Left lung (tissue), 10 donors: ENCODE measurements around the gene IGFBP6. TPM values are rescaled to one million over a fixed set of nuclear protein-coding genes. Genes with fewer than 3 reads are reported as not detected.

Experiments
- ATAC-seq: fragments of 200-7000 bp; cut with Tn5 transposase; one replicate; pipeline ENCODE4 v1.9.1; 2020; ENCODE audit warnings: moderate library complexity
- DNase-seq, 4 donors: peaks; one replicate each; pipeline ENCODE4 v3.0.0-alpha.2; 2013 to 2020
- H3K27ac ChIP-seq, 2 donors: fragments of 200-600 bp; sonication (generic) in 1 of 2; one replicate each; pipeline versions ENCODE4 v1.5.0 to v1.8.0; 2020 to 2021
- H3K27me3 ChIP-seq, 2 donors: fragments of 200-600 bp; sonication (generic) in 1 of 2; one replicate each; pipeline versions ENCODE4 v1.5.0 to v1.8.0; 2020 to 2021
- H3K36me3 ChIP-seq, 2 donors: fragments of 200-600 bp; sonication (generic) in 1 of 2; one replicate each; pipeline versions ENCODE4 v1.5.0 to v1.8.0; 2020 to 2021
- H3K4me1 ChIP-seq, 2 donors: fragments of 200-600 bp; one replicate each; pipeline ENCODE4 v1.8.0; 2021
- H3K4me3 ChIP-seq, 2 donors: fragments of 200-600 bp; sonication (generic) in 1 of 2; one replicate each; pipeline versions ENCODE4 v1.5.0 to v1.8.0; 2020 to 2021; ENCODE audit warnings: mild to moderate bottlenecking in 1 of 2
- H3K9me3 ChIP-seq, 2 donors: fragments of 200-600 bp; sonication (generic) in 1 of 2; one replicate each; pipeline versions ENCODE4 v1.5.0 to v1.8.0; 2020 to 2021
- intact Hi-C, 2 donors: fragments of 100-400 bp; cut with DNase I; formaldehyde crosslinking; loops; one replicate each; pipeline versions ENCODE4 v1.11.2 to v1.14.2; 2022
- polyA plus RNA-seq, 6 donors: library from polyadenylated mRNA; unstranded; fragments of 120-200 nt; gene quantifications; one replicate each; pipeline ENCODE4 v1.2.1, GENCODE V29; 2013; ENCODE audit not compliant: insufficient read length in 6 of 6
- total RNA-seq, 2 donors: library from RNA; stranded (reverse); fragmentation: NEBNext Ultra II Directional; extraction: Animal tissue kit (Norgen Biotek cat#: 25700); gene quantifications; one replicate each; pipeline ENCODE4 v1.2.1, GENCODE V29; 2021
- TF ChIP-seq, protein P1 (sequence below), 2 donors: fragments of 200-600 bp; sonication (generic) in 1 of 2; IDR thresholded peaks; one replicate each; pipeline versions ENCODE4 v1.5.0 to v1.8.0; 2021; ENCODE audit warnings: antibody characterized with exemption in 2 of 2
- donor health status: DM: no; HTN: yes; CAD: no.
- donor health status: DM: no; HTN: no; CAD: no.

Gene IGFBP6
- total and polyA plus RNA-seq, 8 donors: 15.4 to 29.1 (median 22.7) TPM

DNA sequence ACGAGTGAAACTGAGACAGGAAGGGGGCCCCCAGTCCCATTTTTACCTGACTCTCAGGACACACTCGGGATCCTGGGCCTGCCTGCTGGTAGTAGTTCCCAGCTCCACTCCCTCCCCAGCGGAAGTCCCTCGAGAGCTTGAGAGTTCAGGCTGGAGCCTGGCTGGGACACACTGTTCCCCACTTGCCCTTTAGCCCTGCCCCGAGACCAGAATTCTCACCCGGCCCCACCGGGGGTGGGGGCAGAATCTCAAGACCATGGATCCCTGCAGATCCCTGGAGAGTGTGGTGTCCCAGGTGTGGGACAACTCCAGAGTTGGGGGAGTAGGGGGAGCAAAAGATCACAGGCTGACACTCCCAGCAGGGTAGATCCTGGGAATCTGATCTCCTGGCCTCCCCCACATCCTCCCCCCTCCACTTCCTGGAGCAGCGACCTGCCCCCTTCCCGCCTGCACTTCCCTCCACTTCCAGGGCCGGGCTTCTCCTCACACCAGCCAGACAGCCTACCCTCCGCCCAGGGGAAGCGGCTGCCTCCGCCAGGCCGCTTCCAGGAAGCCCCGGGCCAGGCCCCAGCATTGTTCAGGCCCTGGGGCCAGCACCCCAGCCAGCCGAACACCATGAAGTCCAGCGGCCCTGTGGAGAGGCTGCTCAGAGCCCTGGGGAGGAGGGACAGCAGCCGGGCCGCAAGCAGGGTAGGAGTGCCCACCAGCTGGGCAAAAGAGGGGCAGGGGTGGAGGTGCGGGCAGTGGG lies 47.7 kb upstream of the IGFBP6 start, which contains the start of gene TNS2:
Gene TNS2, plus strand, starts transcription at position 495 of the 748 bp plus-strand sequence. Its CDS starts 121 bp downstream, at position 616.
- peaks cover 57 to 72% of the 10 kb centered on the region in 2 donors for H3K4me1 ChIP-seq
- ATAC-seq (peak; percentile 15), DNase-seq (peak in 2 of 4 donors; percentile 60 to 77)
- H3K9me3 ChIP-seq: no peaks in the 10 kb centered on the region
- H3K27ac ChIP-seq: peak within 1 kb of the TSS; percentile 88 to 96
- TF ChIP-seq, protein P1, sequence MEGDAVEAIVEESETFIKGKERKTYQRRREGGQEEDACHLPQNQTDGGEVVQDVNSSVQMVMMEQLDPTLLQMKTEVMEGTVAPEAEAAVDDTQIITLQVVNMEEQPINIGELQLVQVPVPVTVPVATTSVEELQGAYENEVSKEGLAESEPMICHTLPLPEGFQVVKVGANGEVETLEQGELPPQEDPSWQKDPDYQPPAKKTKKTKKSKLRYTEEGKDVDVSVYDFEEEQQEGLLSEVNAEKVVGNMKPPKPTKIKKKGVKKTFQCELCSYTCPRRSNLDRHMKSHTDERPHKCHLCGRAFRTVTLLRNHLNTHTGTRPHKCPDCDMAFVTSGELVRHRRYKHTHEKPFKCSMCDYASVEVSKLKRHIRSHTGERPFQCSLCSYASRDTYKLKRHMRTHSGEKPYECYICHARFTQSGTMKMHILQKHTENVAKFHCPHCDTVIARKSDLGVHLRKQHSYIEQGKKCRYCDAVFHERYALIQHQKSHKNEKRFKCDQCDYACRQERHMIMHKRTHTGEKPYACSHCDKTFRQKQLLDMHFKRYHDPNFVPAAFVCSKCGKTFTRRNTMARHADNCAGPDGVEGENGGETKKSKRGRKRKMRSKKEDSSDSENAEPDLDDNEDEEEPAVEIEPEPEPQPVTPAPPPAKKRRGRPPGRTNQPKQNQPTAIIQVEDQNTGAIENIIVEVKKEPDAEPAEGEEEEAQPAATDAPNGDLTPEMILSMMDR (IDR thresholded peaks at IDR 0.05): no peak
- no peaks in the 10 kb centered on the region for H3K36me3 ChIP-seq
- H3K27me3 ChIP-seq: peaks cover 0 to 10% of the 10 kb centered on the region in 2 donors
- intact Hi-C loops: no loop called here
- peak within 1 kb of the TSS; percentile 59 to 68 for H3K4me3 ChIP-seq

DNA sequence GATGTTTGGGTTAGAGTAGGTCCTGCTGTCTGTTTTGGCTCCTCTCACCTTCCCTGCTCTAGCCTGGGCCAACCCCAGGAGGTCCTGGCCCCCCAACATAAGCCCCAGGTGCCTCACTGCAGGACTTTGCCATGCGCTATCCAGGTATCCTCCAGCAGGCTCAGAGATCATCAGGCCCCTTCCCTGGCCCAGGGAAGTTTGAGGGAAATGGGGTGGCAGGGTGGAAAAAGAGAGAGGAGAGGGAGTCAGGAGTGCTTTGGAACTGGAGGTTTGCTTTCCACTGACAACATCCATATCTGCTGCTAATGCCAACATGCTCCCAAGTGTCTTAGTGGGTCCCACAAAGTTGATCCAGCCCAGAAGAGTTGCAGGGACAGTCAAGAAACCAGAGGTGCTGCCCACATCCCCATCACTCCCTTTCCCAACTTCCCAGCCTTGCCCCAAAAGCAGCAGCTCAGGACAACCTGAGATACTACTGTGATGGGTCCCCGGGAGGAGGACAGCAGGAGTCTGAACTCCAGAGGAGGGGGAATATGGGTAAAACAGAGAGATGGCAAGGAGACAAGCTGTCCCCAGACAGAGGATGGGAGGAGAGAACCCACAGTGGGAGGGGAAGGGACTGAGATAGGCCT lies 46.9 kb upstream of the IGFBP6 start:
- no peak for DNase-seq
- TF ChIP-seq, protein P1 (IDR thresholded peaks at IDR 0.05): no peak
- peak overlapping the region; percentile 88 to 96 for H3K27ac ChIP-seq
- peaks cover 58 to 78% of the 10 kb centered on the region in 2 donors for H3K4me1 ChIP-seq
- ATAC-seq: no peak
- no peaks in the 10 kb centered on the region for H3K9me3 ChIP-seq
- peaks cover 0 to 9% of the 10 kb centered on the region in 2 donors for H3K27me3 ChIP-seq
- H3K36me3 ChIP-seq: peaks cover 0 to 6% of the 10 kb centered on the region in 2 donors
- H3K4me3 ChIP-seq: peak overlapping the region; percentile 59 to 68
- intact Hi-C loops: no loop called here

DNA sequence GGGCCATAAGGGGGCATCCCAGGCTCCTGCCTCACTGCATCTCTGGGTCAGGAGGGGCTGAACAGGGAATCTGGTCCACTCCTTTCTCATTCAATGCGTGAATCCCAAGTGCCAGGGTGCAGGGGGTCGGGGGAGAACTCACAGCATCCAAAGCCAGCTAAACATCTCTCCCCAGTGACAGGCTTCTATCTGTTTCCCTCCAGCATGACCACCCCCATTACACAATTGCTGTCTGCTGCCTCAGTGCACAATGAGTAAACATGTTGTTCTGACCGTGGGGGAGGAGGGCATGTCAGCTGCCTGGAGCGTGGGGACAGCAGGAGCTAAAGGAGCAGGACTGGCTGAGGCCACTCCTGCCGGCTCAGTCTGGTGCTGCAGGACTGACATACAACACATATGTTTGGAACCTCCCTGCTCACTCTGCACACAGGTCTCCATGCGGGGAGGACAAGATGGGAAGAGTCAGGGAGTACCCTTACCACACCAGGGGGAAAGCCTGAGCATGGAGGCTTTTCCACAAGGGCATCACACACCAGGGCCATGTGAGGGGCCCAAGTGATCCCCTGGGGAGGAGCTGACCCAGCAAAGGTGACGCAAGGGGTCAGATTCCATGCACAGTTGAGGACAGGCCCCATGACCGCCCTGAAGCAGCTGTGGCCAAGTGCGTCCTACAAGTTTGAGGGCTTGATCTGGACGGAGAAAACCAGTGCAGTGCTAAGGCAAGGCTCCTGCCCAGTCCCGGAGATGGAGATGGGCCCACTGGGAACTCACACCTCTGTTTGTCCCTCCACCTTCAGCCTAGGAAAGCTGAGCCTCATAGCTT lies 46.2 kb upstream of the IGFBP6 start:
- Histone ChIP-seq H3K4me1 (peaks cover 54 to 71% of the 10 kb centered on the region in 2 donors), H3K4me3 (peak overlapping the region; percentile 59 to 68), H3K36me3 (peaks cover 0 to 13% of the 10 kb centered on the region in 2 donors), H3K27ac (peak overlapping the region; percentile 88 to 96), H3K27me3 (peaks cover 0 to 2% of the 10 kb centered on the region in 2 donors), H3K9me3 (no peaks in the 10 kb centered on the region)
- TF ChIP-seq, protein P1 (IDR thresholded peaks at IDR 0.05): peak in 1 of 2 donors; percentile 16
- ATAC-seq (peak; percentile 0), DNase-seq (peak in 3 of 4 donors; percentile 66 to 79 (median 79))
- intact Hi-C loops: no loop called here

DNA sequence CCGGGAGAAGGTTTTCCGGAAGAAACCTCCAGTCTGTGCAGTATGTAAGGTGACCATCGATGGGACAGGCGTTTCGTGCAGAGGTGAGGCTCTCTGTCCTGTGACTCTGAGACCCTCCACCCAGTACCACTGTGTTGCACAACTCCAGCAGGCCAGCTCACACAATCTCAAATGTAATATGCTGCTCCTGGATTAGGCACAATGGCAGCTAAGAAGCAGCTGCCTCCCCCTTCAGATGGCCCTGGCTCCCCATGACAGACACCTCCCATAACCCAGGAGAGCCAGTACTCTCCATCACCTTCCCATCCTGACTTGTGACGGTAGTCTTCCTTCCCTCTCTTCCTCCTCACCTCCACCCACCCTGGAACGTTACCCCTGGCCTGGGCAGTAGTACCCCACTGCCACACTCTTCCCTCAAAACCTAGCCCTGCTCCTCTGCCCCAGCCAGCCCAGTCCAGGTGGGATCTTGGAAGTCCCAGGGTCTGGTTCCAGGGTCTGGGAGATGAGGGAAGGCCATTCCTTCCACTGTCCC lies 45.5 kb upstream of the IGFBP6 start:
- no peak for DNase-seq
- peak overlapping the region; percentile 88 to 96 for H3K27ac ChIP-seq
- H3K27me3 ChIP-seq: no peaks in the 10 kb centered on the region
- TF ChIP-seq, protein P1 (IDR thresholded peaks at IDR 0.05): no peak
- no peak for ATAC-seq
- H3K36me3 ChIP-seq: peaks cover 0 to 16% of the 10 kb centered on the region in 2 donors
- peak overlapping the region; percentile 59 to 68 for H3K4me3 ChIP-seq
- peaks cover 54 to 66% of the 10 kb centered on the region in 2 donors for H3K4me1 ChIP-seq
- intact Hi-C loops: no loop called here
- no peaks in the 10 kb centered on the region for H3K9me3 ChIP-seq
